Vagina (tissue), 2 donors: ENCODE data around the gene MGST2.

Source experiments
- POLR2A ChIP-seq, 2 donors: fragments of 450-650 bp; IDR thresholded peaks; one replicate each; pipeline ENCODE4 v1.6.1; 2017; ENCODE audit warnings: antibody characterized with exemption in 2 of 2, mild to moderate bottlenecking in 2 of 2, moderate library complexity in 2 of 2
- POLR2AphosphoS5 ChIP-seq, 2 donors: sonication (generic); formaldehyde crosslinking; IDR thresholded peaks; one replicate each; pipeline ENCODE4 v1.9.0; 2017; ENCODE audit warnings: antibody characterized with exemption in 2 of 2, mild to moderate bottlenecking in 2 of 2, low read depth in 1 of 2; ENCODE audit not compliant: insufficient read depth in 1 of 2
- TF ChIP-seq, protein P1 (sequence below), 3 experiments: fragments of 450-650 bp in 2 of 3; fragments of 200-600 bp in 1 of 3; sonication (generic) in 1 of 3; IDR thresholded peaks; one replicate each; pipeline ENCODE4 v1.5.1; 2017 to 2019; ENCODE audit warnings: antibody characterized with exemption in 3 of 3, mild to moderate bottlenecking in 2 of 3, moderate library complexity in 2 of 3

DNA sequence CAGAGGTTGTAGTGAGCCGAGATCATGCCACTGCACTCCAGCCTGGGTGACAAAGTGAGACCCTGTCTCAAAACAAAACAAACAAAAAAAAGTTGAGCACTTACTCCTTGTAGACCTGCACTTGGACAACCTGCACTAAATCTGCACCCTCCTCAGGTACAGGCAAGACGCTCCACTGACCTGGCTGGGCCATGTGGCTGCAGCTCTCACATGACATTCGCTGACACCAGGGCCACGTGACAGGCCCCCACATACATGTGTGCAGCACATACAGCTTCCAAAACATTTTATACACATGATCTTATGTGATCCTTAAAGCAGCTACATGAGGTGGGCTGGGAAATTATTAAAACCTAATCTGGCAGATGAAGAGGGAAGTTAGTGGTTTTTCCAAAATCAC is 62.5 kb downstream of the MGST2 start:
- TF ChIP-seq POLR2A (IDR thresholded peaks at IDR 0.05) (no peak), POLR2AphosphoS5 (IDR thresholded peaks at IDR 0.05; ENCODE audit: insufficient read depth in 1 of 2, low read depth in 1 of 2) (no peak)
- TF ChIP-seq, protein P1, sequence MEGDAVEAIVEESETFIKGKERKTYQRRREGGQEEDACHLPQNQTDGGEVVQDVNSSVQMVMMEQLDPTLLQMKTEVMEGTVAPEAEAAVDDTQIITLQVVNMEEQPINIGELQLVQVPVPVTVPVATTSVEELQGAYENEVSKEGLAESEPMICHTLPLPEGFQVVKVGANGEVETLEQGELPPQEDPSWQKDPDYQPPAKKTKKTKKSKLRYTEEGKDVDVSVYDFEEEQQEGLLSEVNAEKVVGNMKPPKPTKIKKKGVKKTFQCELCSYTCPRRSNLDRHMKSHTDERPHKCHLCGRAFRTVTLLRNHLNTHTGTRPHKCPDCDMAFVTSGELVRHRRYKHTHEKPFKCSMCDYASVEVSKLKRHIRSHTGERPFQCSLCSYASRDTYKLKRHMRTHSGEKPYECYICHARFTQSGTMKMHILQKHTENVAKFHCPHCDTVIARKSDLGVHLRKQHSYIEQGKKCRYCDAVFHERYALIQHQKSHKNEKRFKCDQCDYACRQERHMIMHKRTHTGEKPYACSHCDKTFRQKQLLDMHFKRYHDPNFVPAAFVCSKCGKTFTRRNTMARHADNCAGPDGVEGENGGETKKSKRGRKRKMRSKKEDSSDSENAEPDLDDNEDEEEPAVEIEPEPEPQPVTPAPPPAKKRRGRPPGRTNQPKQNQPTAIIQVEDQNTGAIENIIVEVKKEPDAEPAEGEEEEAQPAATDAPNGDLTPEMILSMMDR (IDR thresholded peaks at IDR 0.05), result no peak
